HepG2 (cell line): ENCODE measurements around the gene CDC42SE2.

ENCODE experiments used
- CTCF ChIP-seq: sonication (generic); formaldehyde crosslinking; IDR thresholded peaks from 2 replicates; pipeline ENCODE4 v1.5.0; 2020; ENCODE audit warnings: mild to moderate bottlenecking, missing genetic modification reagents, moderate library complexity
- ETS1 ChIP-seq: sonication (generic); formaldehyde crosslinking; IDR thresholded peaks from 2 replicates; pipeline ENCODE4 v1.4.0; 2020; ENCODE audit warnings: missing genetic modification reagents
- KMT2B ChIP-seq: IDR thresholded peaks from 2 replicates; pipeline ENCODE4 v1.6.1; 2016; ENCODE audit warnings: missing genetic modification reagents, missing compliant biosample characterization
- MIXL1 ChIP-seq: IDR thresholded peaks from 2 replicates; pipeline ENCODE4 v1.6.1; 2016
- MLX ChIP-seq: IDR thresholded peaks from 2 replicates; pipeline ENCODE4 v1.6.1; 2016
- PREB ChIP-seq: sonication (generic); formaldehyde crosslinking; IDR thresholded peaks from 2 replicates; pipeline ENCODE4 v1.4.0; 2020; ENCODE audit warnings: missing genetic modification reagents
- RBAK ChIP-seq: sonication (generic); formaldehyde crosslinking; IDR thresholded peaks from 2 replicates; pipeline ENCODE4 v1.5.1; 2020; ENCODE audit warnings: mild to moderate bottlenecking, missing genetic modification reagents
- ZC3H13 ChIP-seq: sonication (generic); formaldehyde crosslinking; IDR thresholded peaks from 2 replicates; pipeline ENCODE4 v1.8.1; 2023; ENCODE audit warnings: mild to moderate bottlenecking, missing genetic modification reagents, moderate library complexity
- ZNF672 ChIP-seq: sonication (generic); formaldehyde crosslinking; IDR thresholded peaks from 2 replicates; pipeline ENCODE4 v1.8.1; 2022; ENCODE audit warnings: missing genetic modification reagents
- ZNF773 ChIP-seq: sonication (generic); formaldehyde crosslinking; IDR thresholded peaks from 2 replicates; pipeline ENCODE4 v1.4.0; 2020; ENCODE audit warnings: missing genetic modification reagents, borderline replicate concordance

GRCh38 chr5:131242728-131243255 is 21.1 kb upstream of the CDC42SE2 start:
- TF ChIP-seq RBAK (CRISPR knock-in tag) (no peak), ZNF672 (CRISPR knock-in tag) (no peak), MLX (CRISPR knock-in tag) (no peak), ZNF773 (CRISPR knock-in tag) (no peak), ETS1 (CRISPR knock-in tag) (no peak), PREB (CRISPR knock-in tag) (no peak), CTCF (CRISPR knock-in tag) (no peak), MIXL1 (no peak), KMT2B (CRISPR knock-in tag) (no peak), ZC3H13 (no peak)
